ENCODE data around the gene PCSK4. TPM values are rescaled to one million over a fixed set of nuclear protein-coding genes. Genes with fewer than 3 reads are reported as not detected.
A peak's percentile ranks its signal among the peaks of the same experiment; 100 is the strongest.

Gene PCSK4
- total and polyA plus RNA-seq, 2 of the 13 experiments (the other 11 are each of a cell fraction or from before 2014, with no cell fraction given), result 2.0 to 2.7 TPM

DNA sequence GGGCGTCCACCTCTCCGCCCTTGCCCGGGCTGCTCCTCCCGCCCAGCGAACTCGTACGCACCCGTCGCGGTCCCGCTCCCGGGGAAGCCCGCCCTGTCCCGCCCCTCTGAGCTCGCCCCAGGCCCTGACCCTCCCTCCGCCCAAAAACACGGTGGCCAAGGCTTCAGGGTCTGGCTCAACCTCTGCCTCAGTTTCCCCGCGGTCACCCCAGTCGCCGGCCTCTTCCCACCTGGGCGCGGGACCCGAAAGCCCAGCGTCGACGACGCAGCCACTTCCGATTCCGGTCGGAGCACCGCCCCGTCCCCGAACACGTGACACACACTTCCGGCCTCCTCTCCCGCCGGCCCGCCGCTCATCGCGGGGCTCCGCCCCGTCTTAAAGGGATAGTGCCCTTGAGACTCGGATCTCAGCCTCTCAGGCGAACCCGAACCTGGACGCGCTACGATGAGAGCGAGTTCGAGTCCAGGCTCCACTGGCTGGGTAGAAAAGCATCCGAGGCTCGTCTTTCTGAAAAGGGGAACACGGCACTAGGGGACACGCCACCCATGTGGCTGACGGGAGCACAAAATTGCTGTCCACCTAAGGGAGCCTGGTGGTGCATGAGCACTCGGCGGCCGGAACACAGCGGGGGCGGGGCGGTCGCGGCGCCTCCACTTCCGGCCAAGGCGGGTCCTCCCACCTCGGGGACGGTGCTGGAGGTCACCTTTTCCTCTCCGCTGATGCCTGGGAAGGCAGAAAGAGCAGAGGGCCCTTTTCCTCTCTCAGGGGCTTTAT lies 11.0 kb downstream of the PCSK4 start, which contains the start of gene C19orf25 (continued):
- TF ChIP-seq, protein P1, sequence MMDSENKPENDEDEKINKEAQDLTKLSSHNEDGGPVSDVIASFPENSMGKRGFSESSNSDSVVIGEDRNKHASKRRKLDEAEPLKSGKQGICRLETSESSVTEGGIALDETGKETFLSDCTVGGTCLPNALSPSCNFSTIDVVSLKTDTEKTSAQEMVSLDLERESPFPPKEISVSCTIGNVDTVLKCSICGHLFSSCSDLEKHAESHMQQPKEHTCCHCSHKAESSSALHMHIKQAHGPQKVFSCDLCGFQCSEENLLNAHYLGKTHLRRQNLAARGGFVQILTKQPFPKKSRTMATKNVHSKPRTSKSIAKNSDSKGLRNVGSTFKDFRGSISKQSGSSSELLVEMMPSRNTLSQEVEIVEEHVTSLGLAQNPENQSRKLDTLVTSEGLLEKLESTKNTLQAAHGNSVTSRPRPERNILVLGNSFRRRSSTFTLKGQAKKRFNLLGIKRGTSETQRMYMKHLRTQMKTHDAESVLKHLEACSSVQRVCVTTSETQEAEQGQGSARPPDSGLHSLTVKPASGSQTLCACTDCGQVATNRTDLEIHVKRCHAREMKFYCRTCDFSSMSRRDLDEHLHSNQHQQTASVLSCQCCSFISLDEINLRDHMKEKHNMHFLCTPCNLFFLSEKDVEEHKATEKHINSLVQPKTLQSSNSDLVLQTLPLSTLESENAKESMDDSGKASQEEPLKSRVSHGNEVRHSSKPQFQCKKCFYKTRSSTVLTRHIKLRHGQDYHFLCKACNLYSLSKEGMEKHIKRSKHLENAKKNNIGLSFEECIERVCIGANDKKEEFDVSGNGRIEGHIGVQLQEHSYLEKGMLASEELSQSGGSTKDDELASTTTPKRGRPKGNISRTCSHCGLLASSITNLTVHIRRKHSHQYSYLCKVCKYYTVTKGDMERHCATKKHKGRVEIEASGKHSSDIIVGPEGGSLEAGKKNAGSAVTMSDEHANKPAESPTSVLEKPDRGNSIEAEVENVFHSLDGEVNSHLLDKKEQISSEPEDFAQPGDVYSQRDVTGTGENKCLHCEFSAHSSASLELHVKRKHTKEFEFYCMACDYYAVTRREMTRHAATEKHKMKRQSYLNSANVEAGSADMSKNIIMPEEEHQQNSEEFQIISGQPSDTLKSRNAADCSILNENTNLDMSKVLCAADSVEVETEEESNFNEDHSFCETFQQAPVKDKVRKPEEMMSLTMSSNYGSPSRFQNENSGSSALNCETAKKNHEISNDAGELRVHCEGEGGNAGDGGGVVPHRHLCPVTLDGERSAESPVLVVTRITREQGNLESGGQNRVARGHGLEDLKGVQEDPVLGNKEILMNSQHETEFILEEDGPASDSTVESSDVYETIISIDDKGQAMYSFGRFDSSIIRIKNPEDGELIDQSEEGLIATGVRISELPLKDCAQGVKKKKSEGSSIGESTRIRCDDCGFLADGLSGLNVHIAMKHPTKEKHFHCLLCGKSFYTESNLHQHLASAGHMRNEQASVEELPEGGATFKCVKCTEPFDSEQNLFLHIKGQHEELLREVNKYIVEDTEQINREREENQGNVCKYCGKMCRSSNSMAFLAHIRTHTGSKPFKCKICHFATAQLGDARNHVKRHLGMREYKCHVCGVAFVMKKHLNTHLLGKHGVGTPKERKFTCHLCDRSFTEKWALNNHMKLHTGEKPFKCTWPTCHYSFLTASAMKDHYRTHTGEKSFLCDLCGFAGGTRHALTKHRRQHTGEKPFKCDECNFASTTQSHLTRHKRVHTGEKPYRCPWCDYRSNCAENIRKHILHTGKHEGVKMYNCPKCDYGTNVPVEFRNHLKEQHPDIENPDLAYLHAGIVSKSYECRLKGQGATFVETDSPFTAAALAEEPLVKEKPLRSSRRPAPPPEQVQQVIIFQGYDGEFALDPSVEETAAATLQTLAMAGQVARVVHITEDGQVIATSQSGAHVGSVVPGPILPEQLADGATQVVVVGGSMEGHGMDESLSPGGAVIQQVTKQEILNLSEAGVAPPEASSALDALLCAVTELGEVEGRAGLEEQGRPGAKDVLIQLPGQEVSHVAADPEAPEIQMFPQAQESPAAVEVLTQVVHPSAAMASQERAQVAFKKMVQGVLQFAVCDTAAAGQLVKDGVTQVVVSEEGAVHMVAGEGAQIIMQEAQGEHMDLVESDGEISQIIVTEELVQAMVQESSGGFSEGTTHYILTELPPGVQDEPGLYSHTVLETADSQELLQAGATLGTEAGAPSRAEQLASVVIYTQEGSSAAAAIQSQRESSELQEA (CRISPR knock-in tag; IDR thresholded peaks at IDR 0.05; ENCODE audit: not compliant biosample characterization), result no peak
- no peak for TF ChIP-seq ZNF749 (CRISPR knock-in tag; IDR thresholded peaks at IDR 0.05; ENCODE audit: borderline replicate concordance)
- TF ChIP-seq, protein P2, sequence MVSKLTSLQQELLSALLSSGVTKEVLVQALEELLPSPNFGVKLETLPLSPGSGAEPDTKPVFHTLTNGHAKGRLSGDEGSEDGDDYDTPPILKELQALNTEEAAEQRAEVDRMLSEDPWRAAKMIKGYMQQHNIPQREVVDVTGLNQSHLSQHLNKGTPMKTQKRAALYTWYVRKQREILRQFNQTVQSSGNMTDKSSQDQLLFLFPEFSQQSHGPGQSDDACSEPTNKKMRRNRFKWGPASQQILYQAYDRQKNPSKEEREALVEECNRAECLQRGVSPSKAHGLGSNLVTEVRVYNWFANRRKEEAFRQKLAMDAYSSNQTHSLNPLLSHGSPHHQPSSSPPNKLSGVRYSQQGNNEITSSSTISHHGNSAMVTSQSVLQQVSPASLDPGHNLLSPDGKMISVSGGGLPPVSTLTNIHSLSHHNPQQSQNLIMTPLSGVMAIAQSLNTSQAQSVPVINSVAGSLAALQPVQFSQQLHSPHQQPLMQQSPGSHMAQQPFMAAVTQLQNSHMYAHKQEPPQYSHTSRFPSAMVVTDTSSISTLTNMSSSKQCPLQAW (CRISPR knock-in tag; IDR thresholded peaks at IDR 0.05), result no peak; the same call in 1 of the 2 replicates
- TF ChIP-seq REST (IDR thresholded peaks at IDR 0.05; ENCODE audit: borderline replicate concordance in 1 of 2, low read depth in 1 of 2, low read length in 2 of 2), result no peak
- TF ChIP-seq TAF1 (CRISPR knock-in tag; IDR thresholded peaks at IDR 0.05), result peak; percentile 71; the same call in 1 of the 2 replicates
- TF ChIP-seq, protein P3, sequence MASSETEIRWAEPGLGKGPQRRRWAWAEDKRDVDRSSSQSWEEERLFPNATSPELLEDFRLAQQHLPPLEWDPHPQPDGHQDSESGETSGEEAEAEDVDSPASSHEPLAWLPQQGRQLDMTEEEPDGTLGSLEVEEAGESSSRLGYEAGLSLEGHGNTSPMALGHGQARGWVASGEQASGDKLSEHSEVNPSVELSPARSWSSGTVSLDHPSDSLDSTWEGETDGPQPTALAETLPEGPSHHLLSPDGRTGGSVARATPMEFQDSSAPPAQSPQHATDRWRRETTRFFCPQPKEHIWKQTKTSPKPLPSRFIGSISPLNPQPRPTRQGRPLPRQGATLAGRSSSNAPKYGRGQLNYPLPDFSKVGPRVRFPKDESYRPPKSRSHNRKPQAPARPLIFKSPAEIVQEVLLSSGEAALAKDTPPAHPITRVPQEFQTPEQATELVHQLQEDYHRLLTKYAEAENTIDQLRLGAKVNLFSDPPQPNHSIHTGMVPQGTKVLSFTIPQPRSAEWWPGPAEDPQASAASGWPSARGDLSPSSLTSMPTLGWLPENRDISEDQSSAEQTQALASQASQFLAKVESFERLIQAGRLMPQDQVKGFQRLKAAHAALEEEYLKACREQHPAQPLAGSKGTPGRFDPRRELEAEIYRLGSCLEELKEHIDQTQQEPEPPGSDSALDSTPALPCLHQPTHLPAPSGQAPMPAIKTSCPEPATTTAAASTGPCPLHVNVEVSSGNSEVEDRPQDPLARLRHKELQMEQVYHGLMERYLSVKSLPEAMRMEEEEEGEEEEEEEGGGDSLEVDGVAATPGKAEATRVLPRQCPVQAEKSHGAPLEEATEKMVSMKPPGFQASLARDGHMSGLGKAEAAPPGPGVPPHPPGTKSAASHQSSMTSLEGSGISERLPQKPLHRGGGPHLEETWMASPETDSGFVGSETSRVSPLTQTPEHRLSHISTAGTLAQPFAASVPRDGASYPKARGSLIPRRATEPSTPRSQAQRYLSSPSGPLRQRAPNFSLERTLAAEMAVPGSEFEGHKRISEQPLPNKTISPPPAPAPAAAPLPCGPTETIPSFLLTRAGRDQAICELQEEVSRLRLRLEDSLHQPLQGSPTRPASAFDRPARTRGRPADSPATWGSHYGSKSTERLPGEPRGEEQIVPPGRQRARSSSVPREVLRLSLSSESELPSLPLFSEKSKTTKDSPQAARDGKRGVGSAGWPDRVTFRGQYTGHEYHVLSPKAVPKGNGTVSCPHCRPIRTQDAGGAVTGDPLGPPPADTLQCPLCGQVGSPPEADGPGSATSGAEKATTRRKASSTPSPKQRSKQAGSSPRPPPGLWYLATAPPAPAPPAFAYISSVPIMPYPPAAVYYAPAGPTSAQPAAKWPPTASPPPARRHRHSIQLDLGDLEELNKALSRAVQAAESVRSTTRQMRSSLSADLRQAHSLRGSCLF (CRISPR knock-in tag; IDR thresholded peaks at IDR 0.05; ENCODE audit: borderline replicate concordance), result no peak
- no peak; the same call in 1 of the 2 replicates for TF ChIP-seq CBX5 (CRISPR knock-in tag; IDR thresholded peaks at IDR 0.05; ENCODE audit: borderline replicate concordance)
- TF ChIP-seq ZSCAN31 (CRISPR knock-in tag; IDR thresholded peaks at IDR 0.05; ENCODE audit: low read depth), result peak; percentile 44; the same call in 1 of the 2 replicates

Data from HepG2 (cell line).